ENCODE measurements around the gene UBE2Q1.

DNA sequence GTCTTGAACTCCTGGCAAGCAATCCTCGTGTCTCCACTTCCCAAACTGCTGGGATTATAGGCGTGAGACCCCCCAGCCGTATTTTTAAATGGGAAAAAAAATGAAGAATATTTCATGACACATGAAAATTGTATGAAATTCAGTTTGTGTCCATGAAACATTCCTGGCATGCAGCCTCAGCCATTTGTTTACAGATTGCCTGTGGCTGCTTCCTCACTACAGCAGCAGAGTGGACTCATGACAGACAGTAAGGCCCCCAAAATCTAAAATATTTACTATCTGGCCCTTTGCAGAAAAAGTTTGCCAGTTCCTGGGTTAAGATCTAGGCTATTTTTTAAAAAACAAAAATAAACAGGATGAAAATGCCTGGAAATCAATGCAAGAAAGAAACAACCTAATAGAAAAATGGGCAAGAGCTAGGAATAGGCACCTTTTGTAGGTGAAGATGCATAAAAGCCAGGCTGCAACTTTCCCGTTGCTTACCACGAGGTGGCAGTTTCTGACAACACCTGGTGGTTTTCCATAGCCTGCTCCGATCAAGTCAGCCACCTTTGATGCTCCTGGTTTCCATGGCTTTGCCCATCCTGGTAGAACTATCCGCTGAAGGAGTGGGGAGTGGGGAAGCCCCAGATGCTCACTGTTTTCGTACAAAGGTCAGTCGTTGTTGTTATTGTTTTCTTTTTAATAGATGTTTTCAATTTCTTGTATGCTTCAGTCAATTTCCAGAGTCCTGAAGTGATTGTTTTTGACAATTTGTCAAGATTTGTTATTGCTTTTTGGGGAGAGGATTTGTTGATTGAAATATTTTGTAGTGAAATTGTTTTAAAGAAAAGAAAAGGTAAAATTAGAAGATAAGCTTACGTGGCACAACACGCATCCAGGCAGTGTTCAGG, 24.3 kb downstream of the UBE2Q1 start:
- TF ChIP-seq GATA3 (IDR thresholded peaks at IDR 0.05; ENCODE audit: low read depth, low read length) (no peak), GATA2 (IDR thresholded peaks at IDR 0.05; ENCODE audit: low read depth, low read length) (no peak)
